ENCODE data around the gene ENDOD1.

The ENDOD1 gene

GRCh38 chr11:95088946-95089619, 563 bp upstream of the ENDOD1 start:
- H3K4me3 ChIP-seq (ENCODE audit: low read depth, low read length), result peak overlapping the region; percentile 71
- ChIA-PET CTCF (interaction anchor here (1.0 to 2.9 kb wide), 8 partner anchors 8 to 675 kb away, joined by 3 to 15 read pairs (median 7); partner anchors contain the start of gene SRSF8), POLR2A (interaction anchor here (1.2 to 2.5 kb wide), 3 partner anchors 11 to 21 kb away, joined by 3 to 28 read pairs (median 6); partner anchors contain the start of gene SRSF8)
- TF ChIP-seq, protein P1, sequence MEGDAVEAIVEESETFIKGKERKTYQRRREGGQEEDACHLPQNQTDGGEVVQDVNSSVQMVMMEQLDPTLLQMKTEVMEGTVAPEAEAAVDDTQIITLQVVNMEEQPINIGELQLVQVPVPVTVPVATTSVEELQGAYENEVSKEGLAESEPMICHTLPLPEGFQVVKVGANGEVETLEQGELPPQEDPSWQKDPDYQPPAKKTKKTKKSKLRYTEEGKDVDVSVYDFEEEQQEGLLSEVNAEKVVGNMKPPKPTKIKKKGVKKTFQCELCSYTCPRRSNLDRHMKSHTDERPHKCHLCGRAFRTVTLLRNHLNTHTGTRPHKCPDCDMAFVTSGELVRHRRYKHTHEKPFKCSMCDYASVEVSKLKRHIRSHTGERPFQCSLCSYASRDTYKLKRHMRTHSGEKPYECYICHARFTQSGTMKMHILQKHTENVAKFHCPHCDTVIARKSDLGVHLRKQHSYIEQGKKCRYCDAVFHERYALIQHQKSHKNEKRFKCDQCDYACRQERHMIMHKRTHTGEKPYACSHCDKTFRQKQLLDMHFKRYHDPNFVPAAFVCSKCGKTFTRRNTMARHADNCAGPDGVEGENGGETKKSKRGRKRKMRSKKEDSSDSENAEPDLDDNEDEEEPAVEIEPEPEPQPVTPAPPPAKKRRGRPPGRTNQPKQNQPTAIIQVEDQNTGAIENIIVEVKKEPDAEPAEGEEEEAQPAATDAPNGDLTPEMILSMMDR (IDR thresholded peaks at IDR 0.05; ENCODE audit: insufficient read depth, low read length, missing control alignments), result no peak
- no peak for DNase-seq (ENCODE audit: low read depth, low spot score)

GRCh38 chr11:95091663-95092180, 2.1 kb downstream of the ENDOD1 start:
- no peak for DNase-seq (ENCODE audit: low read depth, low spot score)
- POLR2A ChIA-PET, result no interaction called here
- CTCF ChIA-PET, result interaction anchor here (0.7 to 4.3 kb wide), 9 partner anchors 10 to 60 kb away, joined by 3 to 35 read pairs (median 6); partner anchors contain the start of gene SRSF8
- H3K4me3 ChIP-seq (ENCODE audit: low read depth, low read length), result no peak overlapping the region
- TF ChIP-seq, protein P1 (IDR thresholded peaks at IDR 0.05; ENCODE audit: insufficient read depth, low read length, missing control alignments), result no peak

DNA sequence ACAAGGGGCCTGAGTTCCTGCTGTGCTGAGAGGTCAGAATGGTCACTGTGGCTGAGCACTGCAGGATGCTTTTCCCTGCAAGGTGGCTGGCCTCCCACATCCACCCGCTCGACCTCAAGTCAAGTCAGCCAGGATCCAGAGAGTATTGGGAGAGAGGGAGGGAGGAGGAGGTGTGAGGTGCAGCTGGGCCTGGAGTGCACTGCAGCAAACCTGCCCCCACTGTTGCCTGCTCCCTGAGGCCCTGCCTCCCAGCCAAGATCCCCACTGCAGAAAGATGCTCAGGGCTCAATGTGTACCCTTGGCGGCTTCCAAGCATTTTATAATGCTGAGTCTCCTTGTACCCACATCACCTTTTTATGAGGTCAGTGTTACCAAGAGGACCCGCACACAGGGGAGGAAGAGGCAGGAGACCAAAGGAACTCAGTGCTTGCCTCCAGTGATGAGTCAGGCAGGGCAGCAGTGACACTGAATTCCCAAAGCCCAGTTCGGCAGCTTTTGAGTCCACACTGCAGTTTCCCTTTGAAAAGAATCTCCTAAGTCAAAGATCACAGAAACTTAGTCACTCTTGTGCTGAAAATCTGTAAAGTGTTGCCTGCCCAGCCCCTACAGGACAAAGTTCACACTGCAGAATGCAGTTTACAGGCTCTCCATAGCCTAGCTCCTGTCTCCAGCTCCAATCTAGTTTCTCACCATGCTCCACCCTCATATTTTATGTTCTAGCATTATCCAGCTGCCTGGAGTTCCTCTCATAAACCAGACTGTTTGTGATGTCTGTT, 3.1 kb downstream of the ENDOD1 start:
- POLR2A ChIA-PET, result interaction anchor here (0.8 to 0.9 kb wide), 2 partner anchors 25 to 33 kb away, joined by 3 to 4 read pairs; no protein-coding TSS in a partner anchor
- TF ChIP-seq, protein P1 (IDR thresholded peaks at IDR 0.05; ENCODE audit: insufficient read depth, low read length, missing control alignments), result peak; percentile 41
- DNase-seq (ENCODE audit: low read depth, low spot score), result no peak
- CTCF ChIA-PET, result interaction anchor here (1.1 to 4.3 kb wide), 12 partner anchors 8 to 672 kb away, joined by 3 to 35 read pairs (median 6); partner anchors contain the start of gene SRSF8
- H3K4me3 ChIP-seq (ENCODE audit: low read depth, low read length), result no peak overlapping the region

DNA sequence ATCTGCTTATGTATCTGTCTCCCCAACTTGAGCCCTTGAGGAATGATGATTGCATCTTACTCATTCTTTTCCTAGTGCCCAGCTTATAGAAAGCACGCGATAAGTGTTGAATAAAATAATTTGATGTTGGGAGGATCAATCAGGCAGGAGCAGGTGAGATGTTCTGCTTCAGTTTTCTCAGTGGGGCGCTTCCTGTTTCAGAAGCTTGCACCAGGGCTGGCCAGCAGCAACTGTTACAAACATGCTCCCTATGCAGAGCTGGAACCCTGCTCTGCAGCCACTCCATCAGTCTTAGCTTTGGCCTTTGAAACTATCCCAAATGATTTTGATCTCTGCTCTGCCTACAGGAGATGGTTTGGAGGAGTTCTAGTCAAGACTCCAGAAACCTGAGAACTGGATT, 3.9 kb downstream of the ENDOD1 start:
- H3K4me3 ChIP-seq (ENCODE audit: low read depth, low read length), result no peak overlapping the region
- TF ChIP-seq, protein P1 (IDR thresholded peaks at IDR 0.05; ENCODE audit: insufficient read depth, low read length, missing control alignments), result no peak
- ChIA-PET CTCF (interaction anchor here (0.8 to 4.3 kb wide), 13 partner anchors 9 to 671 kb away, joined by 3 to 35 read pairs (median 4); partner anchors contain the start of gene SRSF8), POLR2A (interaction anchor here (0.9 kb wide), 1 partner anchor 34 kb away, joined by 4 read pairs; no protein-coding TSS in a partner anchor)
- no peak for DNase-seq (ENCODE audit: low read depth, low spot score)

- POLR2A ChIA-PET, result interaction anchor here (0.8 kb wide), 1 partner anchor 28 kb away, joined by 5 read pairs; no protein-coding TSS in a partner anchor
- H3K4me3 ChIP-seq (ENCODE audit: low read depth, low read length), result no peak overlapping the region
- peak; percentile 47 for DNase-seq (ENCODE audit: low read depth, low spot score)
- CTCF ChIA-PET, result interaction anchor here (1.3 to 1.6 kb wide), 4 partner anchors 10 to 55 kb away, joined by 3 to 4 read pairs (median 4); no protein-coding TSS in a partner anchor
- TF ChIP-seq, protein P1 (IDR thresholded peaks at IDR 0.05; ENCODE audit: insufficient read depth, low read length, missing control alignments), result no peak
These were observed 6.4 kb downstream of the ENDOD1 start for GRCh38 chr11:95095858-95096587.

Measured in AG04449 (cell line).